Skeletal muscle tissue (tissue), 4 donors: Measurements from ENCODE around the gene CNGA4. TPM values are rescaled to one million over a fixed set of nuclear protein-coding genes. Genes with fewer than 3 reads are reported as not detected.
A peak's percentile ranks its signal among the peaks of the same experiment; 100 is the strongest.

ENCODE experiments used
- H3K27ac ChIP-seq: one replicate; pipeline ENCODE4 v1.7.0; 2013; ENCODE audit warnings: mild to moderate bottlenecking, low read depth, low read length, inconsistent platforms
- H3K27me3 ChIP-seq, 3 donors: one replicate each; pipeline ENCODE4 v1.7.0; 2013; ENCODE audit warnings: low read length in 3 of 3; ENCODE audit not compliant: control insufficient read depth in 3 of 3, insufficient read depth in 3 of 3
- H3K36me3 ChIP-seq, 3 donors: one replicate each; pipeline ENCODE4 v1.7.0; 2013; ENCODE audit warnings: low read length in 3 of 3; ENCODE audit not compliant: control insufficient read depth in 3 of 3, insufficient read depth in 3 of 3
- H3K4me1 ChIP-seq, 3 donors: one replicate each; pipeline ENCODE4 v1.7.0; 2013; ENCODE audit warnings: low read length in 3 of 3, mild to moderate bottlenecking in 3 of 3; ENCODE audit not compliant: control insufficient read depth in 3 of 3, insufficient read depth in 3 of 3
- H3K4me3 ChIP-seq, 3 donors: one replicate each; pipeline ENCODE4 v1.7.0; 2013; ENCODE audit warnings: low read length in 3 of 3
- H3K9ac ChIP-seq, 3 donors: one replicate each; pipeline ENCODE4 v1.7.0; 2013; ENCODE audit warnings: low read length in 3 of 3, mild to moderate bottlenecking in 3 of 3, moderate library complexity in 2 of 3, low read depth in 1 of 3
- H3K9me3 ChIP-seq, 3 donors: one replicate each; pipeline ENCODE4 v1.7.0; 2013; ENCODE audit warnings: low read length in 3 of 3; ENCODE audit not compliant: control insufficient read depth in 3 of 3
- total RNA-seq: library from RNA; depleted of rRNA; stranded (reverse); fragments of >200 nt; gene quantifications from one replicate; pipeline ENCODE4 v1.2.3, GENCODE V29; 2014
- donor health status: Osteomylitis.

CNGA4 gene
- total RNA-seq, 1 donor from 2014 or later = not detected

DNA sequence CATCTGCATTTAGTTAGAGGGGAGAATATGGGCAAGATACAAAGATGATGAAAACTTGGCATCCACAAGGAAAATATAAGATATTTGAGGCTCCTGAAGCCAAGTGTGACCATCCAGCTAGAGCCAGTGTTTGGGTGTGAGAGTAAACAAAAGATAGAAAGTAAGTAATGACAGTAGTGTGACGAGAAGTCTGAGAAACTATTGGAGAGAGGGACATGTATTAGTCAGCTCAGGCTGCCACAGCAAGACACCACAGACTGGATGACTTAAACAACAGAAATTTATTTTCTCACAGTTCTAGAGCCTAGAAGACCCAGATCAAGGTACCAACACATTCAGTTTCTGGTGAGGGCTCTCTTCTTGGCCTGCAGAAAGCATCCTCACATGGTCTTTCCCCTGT lies 14.3 kb downstream of the CNGA4 start:
- H3K4me3 ChIP-seq = no peak overlapping the region
- peaks cover 11 to 13% (median 12%) of the 10 kb centered on the region in 3 donors for H3K27me3 ChIP-seq
- no peaks in the 10 kb centered on the region for H3K36me3 ChIP-seq
- no peaks in the 10 kb centered on the region for H3K9me3 ChIP-seq
- no peaks in the 10 kb centered on the region for H3K4me1 ChIP-seq
- H3K27ac ChIP-seq = no peak overlapping the region
- H3K9ac ChIP-seq = no peak overlapping the region

DNA sequence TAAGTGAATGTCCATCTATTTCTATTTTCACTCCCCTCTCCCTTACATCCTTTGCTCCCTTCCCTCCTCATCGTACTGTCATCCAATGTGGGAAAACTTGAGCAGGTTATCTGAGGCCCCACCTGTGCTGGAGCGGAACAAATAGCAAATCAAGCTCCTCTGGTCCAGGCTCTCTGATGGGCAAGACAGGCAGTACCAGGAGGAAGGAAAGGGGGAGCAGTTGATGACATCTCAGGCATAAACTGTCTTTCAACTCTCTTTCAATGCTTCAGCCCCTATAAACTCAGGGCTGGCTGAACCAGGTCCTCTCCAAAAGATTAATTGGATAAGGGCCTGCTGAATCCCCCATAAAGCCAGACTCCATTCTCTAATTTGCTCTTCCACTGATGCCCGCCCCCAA lies 19.3 kb downstream of the CNGA4 start:
- Histone ChIP-seq H3K9ac (no peak overlapping the region), H3K27ac (no peak overlapping the region), H3K36me3 (no peaks in the 10 kb centered on the region), H3K4me3 (no peak overlapping the region), H3K9me3 (no peaks in the 10 kb centered on the region), H3K4me1 (peaks cover 13 to 15% (median 13%) of the 10 kb centered on the region in 3 donors), H3K27me3 (peaks cover 36 to 38% (median 36%) of the 10 kb centered on the region in 3 donors)

DNA sequence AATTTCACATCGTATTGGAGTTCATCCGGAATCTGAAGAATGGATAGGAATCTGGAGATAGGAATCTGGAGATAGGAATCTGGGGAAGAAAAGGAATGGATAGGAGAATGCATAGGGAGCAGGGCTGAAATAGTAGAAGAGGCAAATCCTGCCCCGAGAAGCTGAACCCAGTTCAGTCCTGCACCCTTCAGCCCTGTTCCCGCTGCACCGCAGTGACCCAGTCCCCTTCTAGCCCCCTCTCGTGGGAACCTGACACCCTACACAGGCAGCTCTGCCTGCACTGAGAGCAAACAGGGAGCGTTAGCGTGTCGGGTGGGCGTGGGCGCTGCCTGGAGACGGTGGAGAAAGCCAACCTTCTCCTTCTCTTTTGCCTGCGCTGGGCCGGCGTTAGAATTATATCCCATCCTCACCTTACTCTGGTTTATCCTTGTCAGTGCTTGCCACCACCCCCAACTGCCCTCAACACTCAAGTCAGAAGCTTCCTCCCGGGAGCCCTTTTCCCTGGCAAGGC lies 19.7 kb downstream of the CNGA4 start:
- Histone ChIP-seq H3K4me3 (peak overlapping the region; percentile 27 to 68 (median 68)), H3K9me3 (no peaks in the 10 kb centered on the region), H3K27ac (no peak overlapping the region), H3K9ac (no peak overlapping the region), H3K4me1 (peaks cover 13 to 15% (median 13%) of the 10 kb centered on the region in 3 donors), H3K36me3 (no peaks in the 10 kb centered on the region), H3K27me3 (peaks cover 36 to 38% (median 37%) of the 10 kb centered on the region in 3 donors)

DNA sequence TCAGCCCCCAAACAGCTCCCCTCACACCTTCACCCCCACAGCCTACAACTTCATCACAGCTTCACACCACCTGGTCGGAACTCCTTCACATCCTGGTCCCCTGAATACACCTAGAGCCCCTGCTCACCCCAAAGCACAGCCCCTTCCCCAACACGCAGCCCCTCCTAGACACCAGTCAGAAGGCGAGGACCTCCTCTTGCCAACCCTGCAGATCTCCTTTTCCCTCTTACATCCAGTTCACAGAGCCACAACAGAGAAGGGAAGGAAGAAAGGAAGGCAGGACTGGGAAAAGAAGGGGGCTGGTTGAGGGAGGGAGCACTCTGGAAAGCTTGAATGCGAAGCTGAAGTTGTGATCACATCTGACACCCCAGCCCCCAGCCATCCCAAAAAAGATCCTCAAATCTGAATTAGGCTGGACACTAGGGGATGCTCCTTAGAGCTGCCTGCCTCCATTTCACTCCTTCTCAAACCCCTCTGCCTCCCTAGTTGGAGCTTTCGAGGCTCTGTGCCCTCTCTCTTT lies 21.4 kb downstream of the CNGA4 start:
- no peaks in the 10 kb centered on the region for H3K9me3 ChIP-seq
- H3K27ac ChIP-seq = no peak overlapping the region
- no peak overlapping the region for H3K4me3 ChIP-seq
- H3K9ac ChIP-seq = no peak overlapping the region
- H3K27me3 ChIP-seq = peaks cover 35 to 43% (median 41%) of the 10 kb centered on the region in 3 donors
- H3K4me1 ChIP-seq = peaks cover 13 to 15% (median 13%) of the 10 kb centered on the region in 3 donors
- H3K36me3 ChIP-seq = no peaks in the 10 kb centered on the region

DNA sequence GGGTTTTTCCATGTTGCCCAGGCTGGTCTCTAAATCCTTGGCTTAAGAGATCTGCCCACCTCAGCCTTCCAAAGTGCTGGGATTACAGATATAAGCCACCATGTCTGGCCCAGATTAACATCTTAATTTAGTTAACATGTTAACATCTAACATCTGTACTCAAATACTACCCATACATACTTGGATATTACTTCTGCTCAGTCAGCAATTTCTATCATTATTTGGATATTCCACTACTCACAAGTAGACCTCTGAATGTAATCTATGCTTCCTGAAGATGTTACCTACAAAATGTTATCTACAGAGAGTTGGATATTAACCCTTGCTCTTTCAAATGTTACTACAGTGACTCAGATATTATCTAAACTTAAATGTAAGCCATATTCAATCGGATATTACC lies 24.8 kb downstream of the CNGA4 start:
- Histone ChIP-seq H3K9ac (no peak overlapping the region), H3K27me3 (peaks cover 20 to 26% (median 26%) of the 10 kb centered on the region in 3 donors), H3K9me3 (no peaks in the 10 kb centered on the region), H3K36me3 (no peaks in the 10 kb centered on the region), H3K4me3 (no peak overlapping the region), H3K4me1 (peaks cover 11 to 13% (median 11%) of the 10 kb centered on the region in 3 donors), H3K27ac (no peak overlapping the region)

DNA sequence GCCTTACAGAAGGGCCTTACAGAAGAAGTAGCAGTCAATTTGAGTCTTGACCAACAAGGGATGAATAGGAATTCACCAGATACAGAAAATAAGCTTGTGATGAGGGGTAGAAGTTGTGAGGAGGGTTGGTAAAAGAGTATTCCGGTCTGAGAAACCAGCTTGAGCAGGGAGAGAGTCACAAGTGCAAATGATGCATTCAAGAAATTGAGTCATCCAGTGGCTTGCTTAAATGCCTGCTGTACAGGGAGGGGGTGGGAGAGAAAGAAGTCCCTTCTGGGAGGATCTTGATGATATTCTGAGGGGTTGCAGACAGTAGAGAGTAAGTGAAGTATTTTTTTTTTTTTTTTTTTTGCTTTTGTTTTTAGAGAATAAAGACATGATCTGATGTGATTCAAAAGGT lies 29.9 kb downstream of the CNGA4 start:
- Histone ChIP-seq H3K9ac (no peak overlapping the region), H3K27me3 (peaks cover 0 to 5% (median 4%) of the 10 kb centered on the region in 3 donors), H3K36me3 (no peaks in the 10 kb centered on the region), H3K9me3 (no peaks in the 10 kb centered on the region), H3K4me1 (peaks cover 21 to 23% (median 22%) of the 10 kb centered on the region in 3 donors), H3K27ac (no peak overlapping the region), H3K4me3 (no peak overlapping the region)

DNA sequence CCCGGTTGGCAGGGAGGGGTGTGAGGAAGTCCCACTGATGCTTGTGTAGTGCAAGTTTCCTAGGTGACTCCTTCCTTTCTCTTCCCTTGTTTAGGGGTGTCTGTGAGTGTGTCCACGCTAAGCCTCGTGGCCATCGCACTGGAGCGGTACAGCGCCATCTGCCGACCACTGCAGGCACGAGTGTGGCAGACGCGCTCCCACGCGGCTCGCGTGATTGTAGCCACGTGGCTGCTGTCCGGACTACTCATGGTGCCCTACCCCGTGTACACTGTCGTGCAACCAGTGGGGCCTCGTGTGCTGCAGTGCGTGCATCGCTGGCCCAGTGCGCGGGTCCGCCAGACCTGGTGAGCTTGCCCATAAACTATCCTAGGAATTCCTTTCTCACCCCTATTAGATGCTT lies 31.1 kb downstream of the CNGA4 start:
- Histone ChIP-seq H3K9ac (no peak overlapping the region), H3K27ac (no peak overlapping the region), H3K9me3 (no peaks in the 10 kb centered on the region), H3K36me3 (no peaks in the 10 kb centered on the region), H3K4me3 (no peak overlapping the region), H3K27me3 (no peaks in the 10 kb centered on the region), H3K4me1 (peaks cover 21 to 23% (median 22%) of the 10 kb centered on the region in 3 donors)

DNA sequence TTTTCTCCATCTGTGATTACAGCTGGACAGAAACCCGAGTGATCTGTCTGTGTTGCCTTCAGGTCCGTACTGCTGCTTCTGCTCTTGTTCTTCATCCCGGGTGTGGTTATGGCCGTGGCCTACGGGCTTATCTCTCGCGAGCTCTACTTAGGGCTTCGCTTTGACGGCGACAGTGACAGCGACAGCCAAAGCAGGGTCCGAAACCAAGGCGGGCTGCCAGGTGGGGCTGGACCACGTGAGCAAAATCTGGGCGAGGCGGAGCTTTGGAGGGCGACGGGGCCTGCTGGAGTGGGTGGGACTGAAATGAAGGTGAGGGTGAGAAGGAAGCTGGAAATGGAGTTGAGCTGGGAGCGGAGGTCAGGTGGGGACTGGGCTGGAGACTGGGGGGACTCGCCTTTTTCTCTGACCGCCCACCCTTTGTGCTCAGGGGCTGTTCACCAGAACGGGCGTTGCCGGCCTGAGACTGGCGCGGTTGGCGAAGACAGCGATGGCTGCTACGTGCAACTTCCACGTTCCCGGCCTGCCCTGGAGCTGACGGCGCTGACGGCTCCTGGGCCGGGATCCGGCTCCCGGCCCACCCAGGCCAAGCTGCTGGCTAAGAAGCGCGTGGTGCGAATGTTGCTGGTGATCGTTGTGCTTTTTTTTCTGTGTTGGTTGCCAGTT lies 31.8 kb downstream of the CNGA4 start:
- Histone ChIP-seq H3K36me3 (no peaks in the 10 kb centered on the region), H3K4me1 (peaks cover 21 to 23% (median 22%) of the 10 kb centered on the region in 3 donors), H3K4me3 (no peak overlapping the region), H3K9ac (no peak overlapping the region), H3K9me3 (no peaks in the 10 kb centered on the region), H3K27ac (no peak overlapping the region), H3K27me3 (no peaks in the 10 kb centered on the region)

DNA sequence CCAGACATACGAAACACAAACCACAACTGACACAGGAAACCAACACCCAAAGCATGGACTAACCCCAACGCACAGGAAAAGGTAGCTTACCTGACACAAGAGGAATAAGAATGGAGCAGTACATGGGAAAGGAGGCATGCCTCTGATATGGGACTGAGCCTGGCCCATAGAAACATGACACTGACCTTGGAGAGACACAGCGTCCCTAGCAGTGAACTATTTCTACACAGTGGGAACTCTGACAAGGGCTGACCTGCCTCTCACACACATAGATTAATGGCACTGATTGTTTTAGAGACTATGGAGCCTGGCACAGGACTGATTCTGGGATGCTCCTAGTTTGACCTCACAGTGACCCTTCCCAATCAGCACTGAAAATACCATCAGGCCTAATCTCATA lies 32.7 kb downstream of the CNGA4 start:
- no peak overlapping the region for H3K4me3 ChIP-seq
- H3K27ac ChIP-seq = no peak overlapping the region
- H3K36me3 ChIP-seq = no peaks in the 10 kb centered on the region
- peaks cover 21 to 23% (median 22%) of the 10 kb centered on the region in 3 donors for H3K4me1 ChIP-seq
- no peaks in the 10 kb centered on the region for H3K27me3 ChIP-seq
- no peaks in the 10 kb centered on the region for H3K9me3 ChIP-seq
- peak overlapping the region in 1 of 3 donors; percentile 55 for H3K9ac ChIP-seq

DNA sequence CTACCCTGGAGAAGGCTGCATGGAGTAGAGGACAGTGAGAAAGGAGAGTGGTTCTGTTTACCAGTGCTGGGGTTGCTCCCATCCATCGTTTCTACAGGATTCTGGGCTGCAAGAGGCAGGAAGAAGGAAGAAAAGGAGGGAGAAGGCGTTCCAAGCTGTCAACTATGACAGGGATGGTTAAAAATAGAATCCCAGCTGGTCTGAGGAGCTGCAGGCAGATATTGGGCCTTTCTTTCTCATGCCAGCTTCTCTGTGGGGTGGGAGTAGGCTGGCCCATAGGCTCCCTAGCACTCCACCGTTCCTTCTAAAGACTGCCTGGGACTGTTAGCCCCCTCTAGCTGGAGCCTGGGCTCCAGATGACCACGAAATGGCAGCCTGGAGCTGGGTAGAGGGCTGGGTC lies 34.3 kb downstream of the CNGA4 start:
- Histone ChIP-seq H3K27ac (peak overlapping the region; percentile 21), H3K36me3 (no peaks in the 10 kb centered on the region), H3K9me3 (no peaks in the 10 kb centered on the region)

More for the DNA sequence above, 34.3 kb downstream of the CNGA4 start:
- H3K9ac ChIP-seq = no peak overlapping the region
- H3K27me3 ChIP-seq = no peaks in the 10 kb centered on the region
- peaks cover 21 to 23% (median 22%) of the 10 kb centered on the region in 3 donors for H3K4me1 ChIP-seq
- peak overlapping the region in 1 of 3 donors; percentile 31 for H3K4me3 ChIP-seq
